GM13977 (cell line): Measurements from ENCODE around the gene FKBP4.

Source experiments
- DNase-seq: peaks from one replicate; pipeline ENCODE4 v3.0.0; 2012; ENCODE audit warnings: low spot score
- CTCF ChIP-seq: IDR thresholded peaks from 2 replicates; pipeline ENCODE4 v1.5.1; 2012; ENCODE audit warnings: mild to moderate bottlenecking, control low read depth; ENCODE audit not compliant: insufficient read depth; ENCODE audit errors: extremely low read depth, missing control alignments
- in situ Hi-C: fragments of 300-500 bp; cut with MboI; formaldehyde crosslinking; loops from one replicate; pipeline ENCODE4 v1.12.0; 2022; ENCODE audit warnings: low sequenced_read_pairs, low pct_unique_long_range_greater_than_20kb, mixed read lengths, inconsistent platforms; ENCODE audit not compliant: unreplicated experiment

The FKBP4 gene

DNA sequence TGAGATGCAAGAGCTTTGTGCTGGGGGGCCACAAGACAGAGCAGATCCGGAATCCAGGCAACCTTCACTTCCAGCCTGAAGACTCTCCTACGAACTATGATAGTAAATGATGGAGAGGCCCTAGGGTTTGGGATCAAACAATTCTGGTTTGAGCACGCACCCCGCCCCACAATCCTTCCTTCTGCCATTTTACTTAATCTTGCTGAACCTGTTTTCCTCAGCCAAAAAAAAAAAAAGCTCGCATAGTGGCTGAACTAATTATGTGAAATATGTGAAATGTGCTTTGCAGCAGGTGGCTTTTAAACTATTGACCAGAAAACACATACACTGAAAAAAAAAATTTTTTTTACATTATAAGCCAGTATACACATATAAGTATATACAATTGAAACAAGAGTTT, 17.0 kb downstream of the FKBP4 start:
- DNase-seq: no peak
- no peak for TF ChIP-seq CTCF
- in situ Hi-C loops: no loop called here

GRCh38 chr12:2812290-2813213, 17.8 kb downstream of the FKBP4 start, which contains the start of gene ITFG2:
Gene ITFG2 (plus strand): TSS chr12:2812668. CDS start chr12:2812761, 93 bp downstream.
- no peak for TF ChIP-seq CTCF
- in situ Hi-C loops: no loop called here
- DNase-seq: peak; percentile 92

DNA sequence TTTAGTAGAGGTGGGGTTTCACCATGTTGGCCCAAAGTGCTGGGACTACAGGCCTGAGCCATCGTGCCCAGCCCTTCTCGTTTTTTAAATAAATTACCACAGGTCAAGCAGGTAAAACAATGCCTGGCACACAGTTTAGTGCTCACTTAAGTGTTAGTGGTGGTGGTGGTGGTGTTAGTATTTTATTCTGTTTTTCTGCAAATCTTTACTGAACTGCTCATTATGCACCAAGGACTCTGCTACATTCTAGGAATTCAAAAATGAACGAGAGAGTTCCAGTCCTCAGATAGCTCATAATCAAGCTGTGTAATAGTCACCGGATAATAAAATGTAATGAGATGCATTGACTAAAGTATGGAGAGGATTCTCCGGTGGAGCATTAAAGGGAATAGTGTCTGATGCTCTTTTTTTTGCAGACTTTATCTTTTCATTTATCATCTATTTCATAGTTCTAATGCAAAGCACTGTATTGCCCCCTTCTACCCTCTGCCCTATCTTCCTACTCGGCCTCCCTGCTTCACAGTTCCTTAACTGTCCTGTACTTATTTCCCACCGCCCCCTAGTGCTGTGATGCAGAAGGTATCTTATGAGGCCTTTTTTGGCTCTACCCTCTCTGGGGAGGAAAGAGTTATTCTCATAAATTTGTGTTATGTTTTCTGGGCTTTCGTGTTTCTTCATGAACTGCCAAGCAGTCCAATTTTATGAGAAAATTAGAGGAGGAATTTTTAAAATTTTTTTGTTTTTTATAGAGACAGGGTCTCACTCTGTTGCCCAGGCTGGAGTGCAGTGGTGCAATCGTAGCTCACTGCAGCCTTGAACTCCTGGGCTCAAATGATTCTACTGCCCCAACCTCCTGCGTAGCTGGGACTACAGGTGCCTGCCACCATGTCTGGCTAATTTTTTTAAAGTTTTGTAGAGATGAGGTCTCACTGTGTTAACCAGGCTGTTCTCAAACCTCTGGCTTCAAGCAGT, 18.7 kb downstream of the FKBP4 start:
- peak; percentile 66 for DNase-seq
- TF ChIP-seq CTCF: peak; percentile 81
- in situ Hi-C loops: no loop called here

- TF ChIP-seq CTCF: no peak
- DNase-seq: no peak
- in situ Hi-C loops: no loop called here
These were observed 25.0 kb downstream of the FKBP4 start for GRCh38 chr12:2819810-2820209.

GRCh38 chr12:2820432-2820831, 25.7 kb downstream of the FKBP4 start:
- TF ChIP-seq CTCF: no peak
- DNase-seq: no peak
- in situ Hi-C loops: no loop called here

DNA sequence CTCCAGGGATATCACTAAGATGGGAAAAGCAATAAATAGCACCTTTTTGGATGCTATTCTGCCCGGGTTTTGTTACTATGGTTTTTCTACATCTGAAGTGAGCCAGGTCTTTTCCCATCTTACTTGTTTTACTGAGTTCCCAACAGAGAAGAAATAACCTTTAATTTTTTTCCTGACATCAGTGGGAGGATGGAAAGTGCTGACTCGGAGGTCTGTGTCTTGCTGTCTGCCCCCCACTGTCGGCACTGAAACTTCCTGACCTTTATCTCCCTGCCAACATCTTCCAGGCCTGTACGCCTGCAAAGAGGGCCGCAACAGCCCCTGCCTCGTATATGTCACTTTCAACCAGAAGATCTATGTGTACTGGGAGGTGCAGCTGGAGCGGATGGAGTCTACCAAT, 28.7 kb downstream of the FKBP4 start:
- TF ChIP-seq CTCF: no peak
- in situ Hi-C loops: no loop called here
- DNase-seq: no peak
